G401 (cell line): Measurements from ENCODE around the gene EGLN1. TPM values are rescaled to one million over a fixed set of nuclear protein-coding genes. Genes with fewer than 3 reads are reported as not detected.

Experiments used
- DNase-seq: peaks from one replicate; pipeline ENCODE4 v3.0.0-alpha.2; 2015; ENCODE audit warnings: low spot score
- in situ Hi-C: cut with HindIII; loops from 2 replicates; pipeline ENCODE4 v1.10.0; 2016; ENCODE audit warnings: low sequenced_read_pairs, mixed read lengths
- total RNA-seq: library from RNA; depleted of rRNA; stranded (reverse); fragments of >200 nt; shearing (Covaris generic); gene quantifications from 2 replicates; pipeline ENCODE4 v1.2.3, GENCODE V29; 2014

EGLN1 gene
- total RNA-seq, 1 experiment from 2014 or later: 21.6 TPM

DNA sequence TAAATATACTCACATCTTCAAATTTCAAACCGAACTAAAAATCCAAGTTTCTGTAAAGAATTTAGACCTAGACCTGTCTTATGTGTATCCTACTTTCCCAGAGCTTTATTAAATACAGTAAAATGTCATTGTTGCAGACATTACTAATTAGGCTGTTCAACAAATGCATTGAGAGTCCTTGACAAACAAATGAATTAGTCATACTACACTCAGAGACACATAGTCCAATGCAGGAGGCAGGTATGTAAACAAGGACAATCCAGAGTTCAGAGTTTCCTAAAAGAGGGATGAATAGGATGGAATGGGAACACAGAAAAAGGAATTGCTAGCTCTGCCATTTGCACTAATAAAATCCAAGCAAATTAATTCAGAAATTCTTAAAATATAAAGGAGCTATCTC lies 1.6 kb upstream of the EGLN1 start:
- in situ Hi-C loops: no loop called here

GRCh38 chr1:231422798-231423309 lies 767 bp upstream of the EGLN1 start:
- DNase-seq: no peak
- in situ Hi-C loops: no loop called here

More for the DNA sequence above, 1.6 kb upstream of the EGLN1 start:
- DNase-seq: no peak

DNA sequence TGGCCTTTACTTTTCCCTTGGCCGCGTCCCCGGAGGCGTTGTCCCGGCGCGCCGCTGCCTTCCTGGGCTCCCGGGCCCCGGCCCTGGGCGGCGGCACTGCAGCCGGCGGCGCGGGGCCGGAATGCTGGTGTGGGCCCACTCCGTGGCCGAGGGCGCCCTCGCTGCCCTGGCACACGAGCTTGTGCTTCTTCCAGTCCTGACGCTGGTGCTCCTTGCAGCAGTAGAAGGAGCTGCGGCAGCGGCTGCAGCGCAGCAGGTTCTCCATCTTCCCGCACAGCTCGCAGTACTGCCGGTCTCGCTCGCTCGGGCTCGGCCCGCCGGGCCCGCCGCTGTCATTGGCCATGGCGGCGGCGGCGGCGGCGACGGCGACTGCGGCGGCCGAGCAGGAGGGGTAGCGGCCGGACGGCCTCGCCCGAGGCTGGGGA lies 529 bp downstream of the EGLN1 start:
- in situ Hi-C loops: no loop called here
- DNase-seq: peak; percentile 37

GRCh38 chr1:231420959-231421545 lies 1.0 kb downstream of the EGLN1 start:
- peak; percentile 40 for DNase-seq
- in situ Hi-C loops: no loop called here

DNA sequence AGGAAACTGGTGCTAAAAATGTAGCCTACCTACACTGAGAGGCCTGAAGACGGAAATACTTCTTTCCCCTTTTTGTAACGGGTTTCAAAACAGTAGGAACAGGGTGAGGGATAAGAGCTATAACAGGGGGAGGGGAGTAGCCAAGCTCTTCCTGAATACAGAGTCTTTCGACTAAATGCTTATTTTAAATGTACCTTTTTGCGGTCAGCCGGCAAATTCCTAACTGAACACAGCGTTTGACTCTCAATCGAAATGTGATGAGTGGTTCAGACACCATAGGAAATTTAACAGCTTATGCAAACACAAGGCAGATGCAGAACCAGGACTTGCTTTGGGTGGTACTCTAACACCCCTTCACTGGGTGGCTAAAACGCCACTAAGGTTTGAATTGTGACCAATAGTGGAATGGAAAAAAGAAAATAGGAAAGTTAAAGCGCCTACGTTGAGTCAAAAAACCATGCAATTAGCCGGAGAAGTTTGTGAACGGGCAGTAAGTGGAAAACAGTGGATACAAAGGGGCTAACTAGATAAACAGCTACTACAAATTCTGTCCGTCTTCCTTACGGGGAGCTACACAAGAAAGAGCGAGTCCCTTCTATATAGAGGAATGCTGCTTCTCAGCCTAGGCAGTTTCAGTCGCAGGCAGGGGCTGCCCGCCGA lies 1.7 kb downstream of the EGLN1 start:
- DNase-seq: no peak
- in situ Hi-C loops: no loop called here

DNA sequence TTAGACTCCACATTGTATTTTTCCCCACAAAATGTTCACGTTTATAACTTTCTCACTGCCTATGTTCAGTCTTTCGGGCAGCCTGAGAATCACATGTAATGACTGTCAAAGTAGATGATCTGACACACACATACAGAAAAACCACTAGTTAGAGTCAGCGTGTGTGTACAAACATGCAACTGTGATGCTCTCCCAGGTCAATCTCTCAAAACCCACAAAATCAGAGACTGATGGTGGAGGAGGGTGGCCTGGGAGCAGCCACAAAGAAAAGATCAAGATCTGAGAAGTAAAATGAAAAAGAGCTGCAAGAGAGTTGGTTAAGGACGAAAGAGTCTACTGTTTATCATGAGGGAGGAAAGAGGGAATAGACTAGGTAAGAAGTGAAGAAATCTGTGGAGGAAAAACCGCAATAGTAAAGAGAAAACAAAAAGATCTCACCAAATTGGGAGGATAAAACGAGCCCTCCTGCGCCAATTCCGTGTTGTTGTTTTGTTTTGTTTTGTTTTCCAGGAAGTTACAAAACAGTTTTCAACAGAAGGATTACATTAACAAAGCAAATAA lies 2.3 kb downstream of the EGLN1 start:
- in situ Hi-C loops: no loop called here
- no peak for DNase-seq

DNA sequence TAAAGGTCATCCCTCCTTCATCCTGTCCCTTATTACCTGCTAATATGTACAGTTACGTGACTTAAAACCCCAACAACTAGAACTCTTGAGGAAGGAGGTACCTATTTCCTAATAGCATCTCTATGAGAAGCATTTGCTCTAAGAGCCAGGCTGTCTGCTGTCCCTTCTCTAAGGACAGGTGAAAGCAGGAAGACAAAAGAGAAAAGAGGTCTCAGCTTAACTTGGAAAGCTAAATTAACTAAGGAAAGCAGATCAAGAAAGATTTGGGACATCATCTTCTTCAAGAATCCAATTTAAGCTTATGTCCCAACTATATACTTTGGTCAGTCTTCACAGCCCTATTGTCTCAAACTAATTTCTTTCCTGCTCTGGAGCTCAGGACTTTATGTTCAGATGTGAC lies 2.9 kb downstream of the EGLN1 start:
- DNase-seq: no peak
- in situ Hi-C loops: no loop called here

DNA sequence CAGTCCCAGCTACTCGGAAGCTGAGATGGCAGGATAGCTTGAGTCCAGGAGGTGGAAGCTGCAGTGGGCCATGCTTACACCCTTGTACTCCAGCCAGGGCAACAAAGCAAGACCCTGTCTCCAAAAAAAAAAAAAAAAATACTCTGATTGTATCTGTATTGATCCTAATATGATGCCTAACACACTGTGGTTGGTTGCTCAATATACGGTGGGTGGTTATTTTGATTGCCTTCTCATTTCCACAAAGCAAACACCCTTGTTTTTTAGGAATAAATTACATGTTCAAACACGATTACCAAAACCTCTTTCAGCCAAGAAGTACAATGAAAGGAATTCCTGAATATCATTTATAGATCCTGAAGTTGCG lies 3.4 kb downstream of the EGLN1 start:
- DNase-seq: no peak
- in situ Hi-C loops: no loop called here

DNA sequence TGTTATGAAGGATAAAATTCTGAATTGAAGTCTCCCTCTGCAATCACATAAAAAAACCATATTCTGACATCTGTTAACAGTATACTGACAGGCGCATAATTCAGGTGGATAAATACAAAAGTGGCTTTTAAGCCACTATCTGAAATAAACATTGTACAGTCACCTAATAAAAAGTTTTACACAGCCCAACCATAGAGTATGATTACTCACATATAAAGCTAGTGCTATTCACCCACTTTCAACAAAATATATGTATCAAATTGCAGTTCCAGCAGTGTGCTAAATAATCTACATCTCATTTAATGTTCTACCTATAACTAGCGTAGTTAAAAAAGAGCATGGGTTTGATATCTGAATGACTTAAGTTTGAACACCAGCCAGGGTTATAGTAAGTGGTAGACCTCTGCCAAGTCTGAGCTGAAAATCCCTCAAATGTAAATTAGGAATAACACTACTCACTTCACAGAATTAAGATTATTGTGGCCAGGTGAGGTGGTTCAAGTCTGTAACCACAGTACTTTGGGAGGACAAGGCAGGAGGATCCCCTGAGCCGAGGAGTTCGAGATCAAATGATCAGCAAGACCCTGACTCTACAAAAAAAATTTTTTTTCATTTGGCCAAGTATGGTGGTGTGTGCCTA lies 3.9 kb downstream of the EGLN1 start:
- in situ Hi-C loops: no loop called here
- DNase-seq: no peak

GRCh38 chr1:231417513-231417912 lies 4.6 kb downstream of the EGLN1 start:
- in situ Hi-C loops: no loop called here
- no peak for DNase-seq

GRCh38 chr1:231416901-231417300 lies 5.2 kb downstream of the EGLN1 start:
- in situ Hi-C loops: no loop called here
- no peak for DNase-seq

- in situ Hi-C loops: no loop called here
- DNase-seq: no peak
These were observed 7.0 kb downstream of the EGLN1 start for GRCh38 chr1:231415018-231415583.

GRCh38 chr1:231414260-231415016 lies 7.6 kb downstream of the EGLN1 start:
- in situ Hi-C loops: no loop called here
- no peak for DNase-seq

- in situ Hi-C loops: no loop called here
- no peak for DNase-seq
These were observed 8.4 kb downstream of the EGLN1 start for GRCh38 chr1:231413749-231414082.

DNA sequence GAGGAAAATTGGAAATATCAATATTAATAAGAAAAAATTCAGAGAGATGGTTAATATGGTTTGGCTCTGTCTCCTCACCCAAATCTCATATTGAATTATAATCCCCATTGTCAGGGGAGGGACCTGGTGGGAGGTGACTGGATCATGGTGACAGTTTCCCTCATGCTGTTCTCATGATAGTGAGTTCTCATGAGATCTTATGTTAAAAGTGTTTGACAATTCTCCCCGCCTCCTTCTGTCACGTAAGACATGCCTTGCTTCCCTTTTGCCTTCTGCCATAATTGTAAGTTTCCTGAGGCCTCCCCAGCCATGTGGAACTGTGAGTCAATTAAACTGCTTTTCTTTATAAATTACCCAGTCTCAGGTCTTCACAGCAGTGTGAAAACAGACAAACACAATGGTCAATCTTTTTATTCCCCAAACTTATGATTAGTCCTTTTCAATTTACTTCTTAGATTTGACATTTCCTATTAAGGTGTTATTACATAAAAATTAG lies 11.0 kb downstream of the EGLN1 start:
- DNase-seq: no peak
- in situ Hi-C loops: no loop called here

- no peak for DNase-seq
- in situ Hi-C loops: no loop called here
These were observed 12.0 kb downstream of the EGLN1 start for GRCh38 chr1:231410036-231410612.

- in situ Hi-C loops: no loop called here
- DNase-seq: no peak
These were observed 13.5 kb downstream of the EGLN1 start for GRCh38 chr1:231408528-231409094.

GRCh38 chr1:231407547-231408396 lies 14.3 kb downstream of the EGLN1 start:
- in situ Hi-C loops: no loop called here
- no peak for DNase-seq
